CD4-positive, alpha-beta memory T cell (primary cell): Measurements from ENCODE around the gene CEBPE. TPM values are rescaled to one million over a fixed set of nuclear protein-coding genes. Genes with fewer than 3 reads are reported as not detected.

Experiments
- CTCF ChIA-PET: fragments of 350-600 bp; sonication (Branson Sonifier 250); formaldehyde crosslinking; loops from one replicate; lab custom pipeline; 2021; ENCODE audit warnings: inconsistent platforms; ENCODE audit not compliant: partially characterized antibody; lab: Charles Lee
- POLR2A ChIA-PET: fragments of 350-600 bp; sonication (Branson Sonifier 250); formaldehyde crosslinking; loops from one replicate; lab custom pipeline; 2021; ENCODE audit not compliant: partially characterized antibody; lab: Charles Lee
- DNase-seq, 5 donors: peaks; one replicate each; pipeline versions ENCODE4 v3.0.0 to v3.0.0-alpha.2; 2020 to 2022; ENCODE audit warnings: mixed read lengths in 1 of 5
- H3K27ac ChIP-seq: one replicate; pipeline ENCODE4 v1.7.0; 2013; ENCODE audit warnings: low read depth, low read length
- H3K27me3 ChIP-seq: 2 replicates; pipeline ENCODE4 v1.7.0; 2013; ENCODE audit warnings: mild to moderate bottlenecking, low read length, moderate library complexity; ENCODE audit not compliant: insufficient read depth
- H3K36me3 ChIP-seq: 2 replicates; pipeline ENCODE4 v1.7.0; 2013; ENCODE audit warnings: mild to moderate bottlenecking, low read length, moderate library complexity; ENCODE audit not compliant: insufficient read depth
- H3K4me1 ChIP-seq: 2 replicates; pipeline ENCODE4 v1.7.0; 2013; ENCODE audit warnings: mild to moderate bottlenecking, low read length, moderate library complexity; ENCODE audit not compliant: insufficient read depth
- H3K4me3 ChIP-seq, 2 donors: one replicate each; pipeline ENCODE4 v1.7.0; 2013; ENCODE audit warnings: low read length in 2 of 2, mild to moderate bottlenecking in 1 of 2
- H3K9me3 ChIP-seq, 2 donors: one replicate each; pipeline ENCODE4 v1.7.0; 2013; ENCODE audit warnings: low read length in 2 of 2, control low read depth in 1 of 2; ENCODE audit not compliant: control insufficient read depth in 1 of 2
- H3K27ac Mint-ChIP-seq, 7 donors: one replicate each; pipeline ENCODE4 v1.8.0; 2020 to 2021; ENCODE audit warnings: mixed read lengths in 7 of 7, mild to moderate bottlenecking in 6 of 7, inconsistent platforms in 3 of 7, moderate library complexity in 3 of 7
- H3K27me3 Mint-ChIP-seq, 2 donors: one replicate each; pipeline ENCODE4 v1.8.0; 2020 to 2021; ENCODE audit warnings: mixed read lengths in 2 of 2
- H3K36me3 Mint-ChIP-seq, 2 donors: one replicate each; pipeline ENCODE4 v1.8.0; 2020 to 2021; ENCODE audit warnings: mixed read lengths in 2 of 2, inconsistent platforms in 1 of 2, mild to moderate bottlenecking in 1 of 2
- H3K4me1 Mint-ChIP-seq, 4 donors: one replicate each; pipeline ENCODE4 v1.8.0; 2020 to 2021; ENCODE audit warnings: mixed read lengths in 4 of 4, mild to moderate bottlenecking in 1 of 4
- H3K4me3 Mint-ChIP-seq, 8 donors: one replicate each; pipeline ENCODE4 v1.8.0; 2020 to 2021; ENCODE audit warnings: mixed read lengths in 8 of 8, mild to moderate bottlenecking in 7 of 8, moderate library complexity in 6 of 8, inconsistent platforms in 3 of 8
- H3K9me3 Mint-ChIP-seq, 8 donors: one replicate each; pipeline ENCODE4 v1.8.0; 2020 to 2021; ENCODE audit warnings: mixed read lengths in 8 of 8, mild to moderate bottlenecking in 5 of 8, inconsistent platforms in 3 of 8, moderate library complexity in 1 of 8
- intact Hi-C: fragments of 100-400 bp; cut with micrococcal nuclease; formaldehyde crosslinking; loops from one replicate; pipeline ENCODE4 v1.15.1; 2023
- polyA plus RNA-seq, 2 donors: library from polyadenylated mRNA; unstranded; fragments of 300-500 nt; fragmentation: Illumina TruSeq; gene quantifications; one replicate each; pipeline ENCODE4 v1.2.3, GENCODE V29; 2021
- total RNA-seq, 2 experiments: library from RNA; stranded (reverse); gene quantifications; one replicate each; pipeline ENCODE4 v1.2.3, GENCODE V29; 2021

The CEBPE gene
- total and polyA plus RNA-seq, 4 experiments from 2014 or later = 0.16 to 0.84 (median 0.52) TPM

GRCh38 chr14:23123419-23123818 lies 4.4 kb upstream of the CEBPE start:
- no peaks in the 10 kb centered on the region for H3K9me3 ChIP-seq
- H3K27me3 Mint-ChIP-seq = peaks cover 0 to 3% of the 10 kb centered on the region in 2 donors
- POLR2A ChIA-PET = no interaction called here
- H3K27ac ChIP-seq = no peak overlapping the region
- H3K4me1 Mint-ChIP-seq = peaks cover 27 to 45% (median 34%) of the 10 kb centered on the region in 4 donors
- no peaks in the 10 kb centered on the region for H3K36me3 Mint-ChIP-seq
- no peak overlapping the region for H3K4me3 ChIP-seq
- no peak for DNase-seq
- no peaks in the 10 kb centered on the region for H3K9me3 Mint-ChIP-seq
- peaks cover 35% of the 10 kb centered on the region for H3K4me1 ChIP-seq
- no peaks in the 10 kb centered on the region for H3K27me3 ChIP-seq
- intact Hi-C loops = no loop called here
- H3K27ac Mint-ChIP-seq = no peak overlapping the region
- H3K4me3 Mint-ChIP-seq = no peak overlapping the region
- CTCF ChIA-PET = interaction anchor here (1.0 to 1.8 kb wide), 3 partner anchors 63 to 257 kb away, joined by 3 to 8 read pairs (median 3); no protein-coding TSS in a partner anchor
- H3K36me3 ChIP-seq = no peaks in the 10 kb centered on the region

- CTCF ChIA-PET = interaction anchor here (0.8 to 6.3 kb wide), 18 partner anchors 8 to 259 kb away, joined by 3 to 151 read pairs (median 12); partner anchors contain the start of genes ACIN1, C14orf119, PPP1R3E and SLC7A8
- H3K27me3 ChIP-seq = no peaks in the 10 kb centered on the region
- H3K27ac ChIP-seq = no peak overlapping the region
- POLR2A ChIA-PET = interaction anchor here (0.6 to 4.0 kb wide), 3 partner anchors 26 to 158 kb away, joined by 3 to 67 read pairs (median 23); partner anchors contain the start of genes ACIN1 and C14orf119
- Mint-ChIP-seq H3K9me3 (no peaks in the 10 kb centered on the region), H3K4me1 (peaks cover 25 to 50% (median 34%) of the 10 kb centered on the region in 4 donors), H3K36me3 (no peaks in the 10 kb centered on the region), H3K27me3 (peaks cover 0 to 3% of the 10 kb centered on the region in 2 donors), H3K4me3 (peak overlapping the region in 1 of 8 donors; percentile 52), H3K27ac (peak overlapping the region in 1 of 7 donors; percentile 55)
- DNase-seq = no peak
- intact Hi-C loops = no loop called here
- no peak overlapping the region for H3K4me3 ChIP-seq
- H3K9me3 ChIP-seq = no peaks in the 10 kb centered on the region
- H3K4me1 ChIP-seq = peaks cover 48% of the 10 kb centered on the region
- no peaks in the 10 kb centered on the region for H3K36me3 ChIP-seq
Measured at GRCh38 chr14:23122086-23122485, 3.0 kb upstream of the CEBPE start.

DNA sequence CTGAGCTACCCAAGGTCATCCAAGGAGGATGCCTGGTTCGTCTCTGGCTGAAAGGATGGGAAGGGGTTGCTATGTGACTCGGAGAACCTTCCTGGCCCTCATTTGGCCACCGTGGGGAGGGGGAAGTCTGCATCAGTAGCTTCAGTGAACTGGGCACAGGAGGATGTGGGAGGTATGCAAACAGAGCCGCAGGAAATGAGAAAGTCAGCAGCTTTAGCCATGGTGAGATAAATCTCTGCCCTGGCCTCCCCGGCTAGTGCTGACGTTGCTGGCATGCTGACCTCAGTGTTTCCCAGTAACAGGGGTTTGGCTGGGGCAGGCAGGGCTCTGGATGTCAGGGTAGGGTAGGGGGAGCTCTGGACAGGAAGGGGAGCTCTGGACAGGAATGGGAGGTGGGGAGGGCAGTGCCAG lies 2.3 kb upstream of the CEBPE start:
- peaks cover 28 to 55% (median 34%) of the 10 kb centered on the region in 4 donors for H3K4me1 Mint-ChIP-seq
- intact Hi-C loops = loop anchor here (1.0 to 2.0 kb wide), 4 partner anchors 45 to 259 kb away; no protein-coding TSS in a partner anchor
- H3K4me3 ChIP-seq = no peak overlapping the region

GRCh38 chr14:23120541-23121251 lies 1.6 kb upstream of the CEBPE start:
- H3K4me1 ChIP-seq = peaks cover 57% of the 10 kb centered on the region

More for the DNA sequence above, 2.3 kb upstream of the CEBPE start:
- H3K36me3 ChIP-seq = no peaks in the 10 kb centered on the region
- H3K27me3 ChIP-seq = no peaks in the 10 kb centered on the region
- Mint-ChIP-seq H3K4me3 (peak overlapping the region in 5 of 8 donors; percentile 74 to 90 (median 81)), H3K36me3 (no peaks in the 10 kb centered on the region), H3K27ac (peak overlapping the region; percentile 43 to 95 (median 87)), H3K9me3 (no peaks in the 10 kb centered on the region), H3K27me3 (peaks cover 0 to 3% of the 10 kb centered on the region in 2 donors)
- CTCF ChIA-PET = interaction anchor here (0.8 to 6.3 kb wide), 28 partner anchors 9 to 260 kb away, joined by 3 to 151 read pairs (median 6); partner anchors contain the start of genes ACIN1, C14orf119, CMTM5 and PPP1R3E
- no peak for DNase-seq
- H3K9me3 ChIP-seq = no peaks in the 10 kb centered on the region
- POLR2A ChIA-PET = interaction anchor here (0.6 to 4.0 kb wide), 11 partner anchors 25 to 533 kb away, joined by 3 to 67 read pairs (median 4); partner anchors contain the start of genes ACIN1, C14orf119, HOMEZ and PABPN1
- no peak overlapping the region for H3K27ac ChIP-seq
- peaks cover 55% of the 10 kb centered on the region for H3K4me1 ChIP-seq

DNA sequence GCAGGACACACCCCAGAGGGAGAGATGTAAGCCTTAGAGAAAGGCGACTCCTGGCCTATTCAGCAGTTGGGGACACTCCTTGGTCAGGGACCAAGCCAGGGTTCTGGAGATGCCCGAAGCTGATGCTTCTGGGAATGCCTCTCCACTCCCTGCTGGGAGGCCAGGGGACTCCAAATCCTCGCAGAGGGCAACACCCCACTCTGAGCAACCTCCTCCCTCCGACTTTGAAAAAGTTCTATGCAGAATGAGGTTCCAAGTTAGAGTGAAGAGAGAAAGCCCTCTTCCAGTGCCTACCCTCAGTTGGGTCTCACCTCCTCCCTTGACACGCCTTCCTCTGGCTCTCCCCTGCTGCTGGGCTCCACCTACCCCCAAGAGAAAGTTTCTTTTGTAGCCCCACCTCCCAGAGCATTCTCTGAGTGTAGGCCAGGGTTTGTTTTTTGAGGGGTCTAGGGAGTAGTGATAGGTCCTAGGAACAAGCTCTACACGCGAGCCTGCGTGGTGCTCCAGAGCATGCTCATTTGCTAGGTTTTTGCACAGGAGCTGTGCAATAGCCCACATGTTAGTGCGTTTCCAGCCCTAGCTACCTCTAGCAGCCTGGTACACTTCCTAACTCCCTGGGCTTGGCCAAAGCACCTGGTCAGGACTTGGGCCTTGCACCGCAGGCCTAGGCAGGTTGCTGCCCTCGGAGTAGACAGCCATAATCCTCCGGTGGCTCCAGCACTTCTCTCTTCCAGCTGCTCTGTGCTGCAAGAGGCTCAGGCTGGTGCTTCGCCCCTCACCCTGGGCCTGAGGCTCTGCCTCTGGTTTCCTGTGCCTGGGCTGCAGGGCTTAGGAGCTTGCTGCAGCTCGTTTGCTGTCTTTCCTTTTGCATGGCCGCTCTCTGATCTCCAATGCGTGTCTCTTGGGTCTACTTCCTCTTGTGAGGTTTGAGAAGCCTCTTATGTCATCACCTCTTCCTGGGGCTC lies 590 bp upstream of the CEBPE start:
- no peak overlapping the region for H3K4me3 ChIP-seq
- peaks cover 62% of the 10 kb centered on the region for H3K4me1 ChIP-seq
- Mint-ChIP-seq H3K27me3 (peaks cover 0 to 3% of the 10 kb centered on the region in 2 donors), H3K27ac (peak overlapping the region; percentile 86 to 95 (median 91)), H3K36me3 (no peaks in the 10 kb centered on the region), H3K4me3 (peak overlapping the region; percentile 40 to 90 (median 77)), H3K4me1 (peaks cover 28 to 55% (median 34%) of the 10 kb centered on the region in 4 donors), H3K9me3 (no peaks in the 10 kb centered on the region)
- H3K27me3 ChIP-seq = no peaks in the 10 kb centered on the region
- H3K27ac ChIP-seq = peak overlapping the region; percentile 49
- no peaks in the 10 kb centered on the region for H3K36me3 ChIP-seq
- H3K9me3 ChIP-seq = no peaks in the 10 kb centered on the region
- DNase-seq = peak; percentile 43 to 54 (median 50)
- ChIA-PET CTCF (interaction anchor here (0.7 to 6.3 kb wide), 21 partner anchors 8 to 258 kb away, joined by 3 to 151 read pairs (median 5); partner anchors contain the start of genes ACIN1, C14orf119, CMTM5 and HOMEZ), POLR2A (interaction anchor here (0.6 to 4.0 kb wide), 9 partner anchors 24 to 531 kb away, joined by 3 to 67 read pairs (median 9); partner anchors contain the start of genes ACIN1, C14orf119, PABPN1 and PPP1R3E)
- intact Hi-C loops = loop anchor here (1.0 to 2.0 kb wide), 5 partner anchors 43 to 209 kb away; no protein-coding TSS in a partner anchor

More at GRCh38 chr14:23120541-23121251, 1.6 kb upstream of the CEBPE start:
- Mint-ChIP-seq H3K27ac (peak overlapping the region; percentile 86 to 95 (median 91)), H3K36me3 (no peaks in the 10 kb centered on the region), H3K4me1 (peaks cover 28 to 55% (median 34%) of the 10 kb centered on the region in 4 donors), H3K4me3 (peak overlapping the region; percentile 40 to 90 (median 80)), H3K9me3 (no peaks in the 10 kb centered on the region), H3K27me3 (no peaks in the 10 kb centered on the region)
- no peaks in the 10 kb centered on the region for H3K36me3 ChIP-seq
- no peaks in the 10 kb centered on the region for H3K27me3 ChIP-seq
- H3K9me3 ChIP-seq = no peaks in the 10 kb centered on the region
- ChIA-PET CTCF (interaction anchor here (0.6 to 6.3 kb wide), 34 partner anchors 9 to 260 kb away, joined by 3 to 151 read pairs (median 5); partner anchors contain the start of genes ACIN1, C14orf119, CMTM5 and HOMEZ), POLR2A (interaction anchor here (1.0 to 4.0 kb wide), 11 partner anchors 25 to 532 kb away, joined by 3 to 67 read pairs (median 4); partner anchors contain the start of genes ACIN1, C14orf119, HOMEZ and PABPN1)
- intact Hi-C loops = loop anchor here (1.0 to 2.0 kb wide), 6 partner anchors 44 to 260 kb away; no protein-coding TSS in a partner anchor
- DNase-seq = peak; percentile 68 to 76 (median 75)
- peak overlapping the region; percentile 49 for H3K27ac ChIP-seq
- peak overlapping the region in 1 of 2 donors; percentile 20 for H3K4me3 ChIP-seq
